Thyroid gland (tissue), 4 donors: ENCODE data around the gene LNPEP. TPM values are rescaled to one million over a fixed set of nuclear protein-coding genes. Genes with fewer than 3 reads are reported as not detected.

ENCODE experiments used
- DNase-seq, 2 donors: peaks; one replicate each; pipeline ENCODE4 v3.0.0-alpha.2; 2019
- H3K27ac ChIP-seq, 3 donors: fragments of 200-600 bp; sonication (generic); 1 replicate in 2 of 3; 2 replicates in 1 of 3; pipeline ENCODE4 v1.5.1; 2016 to 2019; ENCODE audit warnings: mild to moderate bottlenecking in 1 of 3, moderate library complexity in 1 of 3
- H3K27me3 ChIP-seq: fragments of 200-600 bp; sonication (generic); one replicate; pipeline ENCODE4 v1.5.1; 2019
- H3K36me3 ChIP-seq, 2 donors: fragments of 200-600 bp; sonication (generic); one replicate each; pipeline ENCODE4 v1.5.1; 2016 to 2019
- H3K4me1 ChIP-seq, 2 donors: fragments of 200-600 bp; sonication (generic); one replicate each; pipeline ENCODE4 v1.5.1; 2017 to 2019
- H3K4me3 ChIP-seq, 3 donors: fragments of 200-600 bp; sonication (generic); replicated peaks in 1 of 3; 1 replicate in 2 of 3; 2 replicates in 1 of 3; pipeline ENCODE4 v1.5.1; 2016; ENCODE audit warnings: mild to moderate bottlenecking in 1 of 3
- H3K9me3 ChIP-seq: fragments of 200-600 bp; sonication (generic); one replicate; pipeline ENCODE4 v1.5.1; 2017
- CTCF ChIP-seq, 6 experiments: fragments of 200-600 bp in 3 of 6; fragments of 450-650 bp in 3 of 6; sonication (generic) in 3 of 6; IDR thresholded peaks; one replicate each; pipeline ENCODE4 v1.5.1; 2016 to 2019; ENCODE audit warnings: antibody characterized with exemption in 6 of 6, mild to moderate bottlenecking in 2 of 6, inconsistent platforms in 1 of 6, moderate library complexity in 1 of 6
- POLR2A ChIP-seq, 2 donors: fragments of 450-650 bp; IDR thresholded peaks; one replicate each; pipeline ENCODE4 v1.6.1; 2017; ENCODE audit warnings: antibody characterized with exemption in 2 of 2, mild to moderate bottlenecking in 2 of 2, moderate library complexity in 1 of 2
- WGBS, 2 donors: methylation state at CpG; one replicate each; pipeline ENCODE4 v1.1.5; 2017; 5-methylcytosine and 5-hydroxymethylcytosine counted together
- intact Hi-C: fragments of 100-400 bp; cut with DNase I; formaldehyde crosslinking; loops from one replicate; pipeline ENCODE4 v1.15.1; 2023
- total RNA-seq, 4 donors: library from RNA; depleted of rRNA; stranded (reverse); fragments of >200 nt; gene quantifications; one replicate each; pipeline ENCODE4 v1.2.3, GENCODE V29; 2016

LNPEP gene
- total RNA-seq, 4 donors from 2014 or later, result 35.0 to 59.9 (median 45.2) TPM

- H3K36me3 ChIP-seq, result no peaks in the 10 kb centered on the region
- no peak for DNase-seq
- WGBS, 2 donors, result 91 to 96% methylated on average over 3 of the region's 3 CpGs
- no peaks in the 10 kb centered on the region for H3K4me1 ChIP-seq
- H3K27ac ChIP-seq, result no peak overlapping the region
- intact Hi-C loops, result no loop called here
- TF ChIP-seq CTCF (IDR thresholded peaks at IDR 0.05), result no peak
- TF ChIP-seq POLR2A (IDR thresholded peaks at IDR 0.05), result no peak
- H3K27me3 ChIP-seq, result no peaks in the 10 kb centered on the region
- no peaks in the 10 kb centered on the region for H3K9me3 ChIP-seq
- H3K4me3 ChIP-seq, result no peak overlapping the region
Measured at GRCh38 chr5:96920744-96921355, 15.0 kb upstream of the LNPEP start.

GRCh38 chr5:96922499-96923244 lies 13.2 kb upstream of the LNPEP start:
- Histone ChIP-seq H3K4me1 (no peaks in the 10 kb centered on the region), H3K36me3 (no peaks in the 10 kb centered on the region), H3K27ac (no peak overlapping the region), H3K4me3 (no peak overlapping the region), H3K9me3 (no peaks in the 10 kb centered on the region), H3K27me3 (no peaks in the 10 kb centered on the region)
- TF ChIP-seq POLR2A (IDR thresholded peaks at IDR 0.05) (no peak), CTCF (IDR thresholded peaks at IDR 0.05) (no peak)
- WGBS, 2 donors, result 91 to 96% methylated on average over 12 of the region's 12 CpGs
- intact Hi-C loops, result no loop called here
- DNase-seq, result no peak

- H3K4me3 ChIP-seq, result no peak overlapping the region
- TF ChIP-seq POLR2A (IDR thresholded peaks at IDR 0.05) (no peak), CTCF (IDR thresholded peaks at IDR 0.05) (no peak)
- intact Hi-C loops, result no loop called here
- H3K4me1 ChIP-seq, result no peaks in the 10 kb centered on the region
- 67 to 78% methylated on average over 3 of the region's 3 CpGs for WGBS, 2 donors
- no peaks in the 10 kb centered on the region for H3K36me3 ChIP-seq
- no peaks in the 10 kb centered on the region for H3K9me3 ChIP-seq
- no peaks in the 10 kb centered on the region for H3K27me3 ChIP-seq
- DNase-seq, result no peak
- H3K27ac ChIP-seq, result no peak overlapping the region
Measured at GRCh38 chr5:96924016-96924443, 11.8 kb upstream of the LNPEP start.

- intact Hi-C loops, result no loop called here
- no peak for TF ChIP-seq POLR2A (IDR thresholded peaks at IDR 0.05)
- TF ChIP-seq CTCF (IDR thresholded peaks at IDR 0.05), result no peak
- Histone ChIP-seq H3K27me3 (no peaks in the 10 kb centered on the region), H3K36me3 (no peaks in the 10 kb centered on the region), H3K4me1 (no peaks in the 10 kb centered on the region), H3K4me3 (no peak overlapping the region), H3K9me3 (no peaks in the 10 kb centered on the region), H3K27ac (no peak overlapping the region)
- no peak for DNase-seq
- WGBS, 2 donors, result 90 to 94% methylated on average over 1 of the region's 1 CpG
Measured at GRCh38 chr5:96926276-96926675, 9.6 kb upstream of the LNPEP start.

- no peak overlapping the region for H3K4me3 ChIP-seq
- DNase-seq, result no peak
- no peak overlapping the region for H3K27ac ChIP-seq
- H3K9me3 ChIP-seq, result no peaks in the 10 kb centered on the region
- H3K27me3 ChIP-seq, result no peaks in the 10 kb centered on the region
- TF ChIP-seq CTCF (IDR thresholded peaks at IDR 0.05), result no peak
- TF ChIP-seq POLR2A (IDR thresholded peaks at IDR 0.05), result no peak
- H3K4me1 ChIP-seq, result no peaks in the 10 kb centered on the region
- H3K36me3 ChIP-seq, result no peaks in the 10 kb centered on the region
- intact Hi-C loops, result no loop called here
Measured at GRCh38 chr5:96927008-96927407, 8.9 kb upstream of the LNPEP start.
